HG03039 (cell line): Measurements from ENCODE around the gene SLC25A33.

ENCODE experiments used
- ATAC-seq: cut with Tn5 transposase; IDR thresholded peaks from one replicate; pipeline ENCODE4 v1.9.1; 2021; ENCODE audit warnings: mild to moderate bottlenecking, moderate library complexity; ENCODE audit not compliant: unreplicated experiment

Gene SLC25A33

GRCh38 chr1:9599741-9600140 is 60.5 kb downstream of the SLC25A33 start:
- ATAC-seq: no peak

GRCh38 chr1:9600861-9601834 is 61.9 kb downstream of the SLC25A33 start:
- no peak for ATAC-seq

GRCh38 chr1:9601942-9602793 is 62.9 kb downstream of the SLC25A33 start:
- ATAC-seq: no peak

GRCh38 chr1:9602794-9603167 is 63.5 kb downstream of the SLC25A33 start:
- ATAC-seq: no peak

- no peak for ATAC-seq
Measured at GRCh38 chr1:9603307-9603706, 64.0 kb downstream of the SLC25A33 start.

GRCh38 chr1:9603766-9604753 is 64.8 kb downstream of the SLC25A33 start:
- no peak for ATAC-seq

GRCh38 chr1:9604836-9605235 is 65.6 kb downstream of the SLC25A33 start:
- no peak for ATAC-seq

GRCh38 chr1:9605946-9606455 is 66.7 kb downstream of the SLC25A33 start:
- ATAC-seq: no peak

GRCh38 chr1:9606458-9606857 is 67.2 kb downstream of the SLC25A33 start:
- ATAC-seq: no peak

- ATAC-seq: no peak
Measured at GRCh38 chr1:9606948-9607347, 67.7 kb downstream of the SLC25A33 start.

GRCh38 chr1:9607352-9607751 is 68.1 kb downstream of the SLC25A33 start:
- ATAC-seq: no peak

- no peak for ATAC-seq
Measured at GRCh38 chr1:9609998-9610397, 70.7 kb downstream of the SLC25A33 start.

- ATAC-seq: no peak
Measured at GRCh38 chr1:9610548-9610947, 71.3 kb downstream of the SLC25A33 start.

- no peak for ATAC-seq
Measured at GRCh38 chr1:9611716-9612115, 72.5 kb downstream of the SLC25A33 start.

- no peak for ATAC-seq
Measured at GRCh38 chr1:9612162-9612845, 73.0 kb downstream of the SLC25A33 start.

GRCh38 chr1:9612871-9613624 is 73.8 kb downstream of the SLC25A33 start:
- ATAC-seq: no peak

- ATAC-seq: no peak
Measured at GRCh38 chr1:9613625-9614299, 74.5 kb downstream of the SLC25A33 start.

GRCh38 chr1:9615316-9616063 is 76.2 kb downstream of the SLC25A33 start:
- ATAC-seq: no peak
